ENCODE measurements around the gene CDH13. TPM values are rescaled to one million over a fixed set of nuclear protein-coding genes. Genes with fewer than 3 reads are reported as not detected.

Gene CDH13
- total and polyA plus RNA-seq, 5 donors: 20.7 to 123 (median 93.6) TPM

DNA sequence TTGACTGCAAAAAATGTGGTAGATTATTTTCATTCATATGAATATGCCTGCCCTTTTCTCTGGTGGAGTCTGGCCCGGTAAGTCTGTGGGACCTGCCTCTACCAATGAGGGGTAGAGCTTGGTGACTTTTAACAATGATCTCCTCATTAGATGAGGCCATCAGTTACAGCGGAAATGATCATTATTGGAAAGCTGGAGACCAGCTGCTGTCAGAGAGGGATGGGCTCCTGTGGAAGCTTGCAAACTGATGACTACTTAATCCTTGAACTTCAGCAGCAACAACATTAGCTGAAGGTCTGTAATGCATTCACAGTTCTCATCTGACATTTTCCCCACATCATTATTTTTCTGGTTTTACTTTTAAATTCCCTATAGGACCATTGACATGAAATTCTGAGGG lies 194.1 kb downstream of the CDH13 start:
- Histone ChIP-seq H3K27me3 (ENCODE audit: control insufficient read depth, insufficient read depth) (no peaks in the 10 kb centered on the region), H3K4me1 (ENCODE audit: control insufficient read depth, insufficient read depth, low read length) (peaks cover 3% of the 10 kb centered on the region), H3K27ac (ENCODE audit: low read length) (no peak overlapping the region), H3K9me3 (ENCODE audit: control insufficient read depth, low read length) (no peaks in the 10 kb centered on the region), H3K4me3 (ENCODE audit: low read length) (no peak overlapping the region)
- DNase-seq (no peak), ATAC-seq (no peak)
- intact Hi-C loops (cut with DNase I): no loop called here
- 96% methylated on average over 2 of the region's 2 CpGs for WGBS

- DNase-seq (no peak), ATAC-seq (no peak)
- 72% methylated on average over 5 of the region's 5 CpGs for WGBS
- intact Hi-C loops (cut with DNase I): no loop called here
- Histone ChIP-seq H3K27me3 (ENCODE audit: control insufficient read depth, insufficient read depth) (no peaks in the 10 kb centered on the region), H3K9me3 (ENCODE audit: control insufficient read depth, low read length) (no peaks in the 10 kb centered on the region), H3K4me3 (ENCODE audit: low read length) (no peak overlapping the region), H3K27ac (ENCODE audit: low read length) (no peak overlapping the region), H3K4me1 (ENCODE audit: control insufficient read depth, insufficient read depth, low read length) (peaks cover 3% of the 10 kb centered on the region)
Observed at GRCh38 chr16:82824408-82824807, 197.6 kb downstream of the CDH13 start.

DNA sequence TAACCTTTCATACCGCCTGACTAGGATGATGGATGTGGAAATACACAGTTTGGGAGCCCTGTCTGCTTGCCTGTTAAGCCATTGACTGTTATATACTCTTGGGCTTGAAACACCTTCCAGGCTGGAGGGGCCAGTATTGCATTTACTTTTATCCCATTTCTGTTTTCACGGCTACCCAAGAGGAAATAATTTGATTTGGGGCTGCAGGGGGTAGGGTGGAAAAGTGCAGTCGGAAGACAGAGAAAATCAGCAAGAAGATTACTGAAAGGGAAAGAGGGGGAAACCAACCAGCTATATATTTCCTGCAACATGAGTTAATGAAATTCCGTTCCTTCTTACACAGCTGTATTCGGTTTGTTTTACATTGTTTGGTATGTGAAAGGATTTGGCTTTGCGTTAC lies 202.5 kb downstream of the CDH13 start:
- WGBS: 84% methylated on average over 6 of the region's 6 CpGs
- Histone ChIP-seq H3K27ac (ENCODE audit: low read length) (no peak overlapping the region), H3K4me3 (ENCODE audit: low read length) (no peak overlapping the region), H3K27me3 (ENCODE audit: control insufficient read depth, insufficient read depth) (no peaks in the 10 kb centered on the region), H3K4me1 (ENCODE audit: control insufficient read depth, insufficient read depth, low read length) (peaks cover under 1% of the 10 kb centered on the region), H3K9me3 (ENCODE audit: control insufficient read depth, low read length) (no peaks in the 10 kb centered on the region)
- DNase-seq (no peak), ATAC-seq (no peak)
- intact Hi-C loops (cut with DNase I): no loop called here

GRCh38 chr16:82830944-82831343 lies 204.2 kb downstream of the CDH13 start:
- DNase-seq (no peak), ATAC-seq (no peak)
- H3K4me1 ChIP-seq (ENCODE audit: control insufficient read depth, insufficient read depth, low read length): peaks cover 2% of the 10 kb centered on the region
- intact Hi-C loops (cut with DNase I): no loop called here
- H3K9me3 ChIP-seq (ENCODE audit: control insufficient read depth, low read length): no peaks in the 10 kb centered on the region
- no peak overlapping the region for H3K4me3 ChIP-seq (ENCODE audit: low read length)
- no peaks in the 10 kb centered on the region for H3K27me3 ChIP-seq (ENCODE audit: control insufficient read depth, insufficient read depth)
- no peak overlapping the region for H3K27ac ChIP-seq (ENCODE audit: low read length)
- WGBS: 93% methylated on average over 7 of the region's 7 CpGs

- no peak for DNase-seq
- no peak overlapping the region for H3K27ac ChIP-seq (ENCODE audit: low read length)
- ATAC-seq: no peak
- WGBS: 68% methylated on average over 3 of the region's 3 CpGs
- no peaks in the 10 kb centered on the region for H3K9me3 ChIP-seq (ENCODE audit: control insufficient read depth, low read length)
- H3K4me3 ChIP-seq (ENCODE audit: low read length): no peak overlapping the region
- peaks cover 2% of the 10 kb centered on the region for H3K4me1 ChIP-seq (ENCODE audit: control insufficient read depth, insufficient read depth, low read length)
- intact Hi-C loops (cut with DNase I): no loop called here
- no peaks in the 10 kb centered on the region for H3K27me3 ChIP-seq (ENCODE audit: control insufficient read depth, insufficient read depth)
Observed at GRCh38 chr16:82832821-82833220, 206.1 kb downstream of the CDH13 start.

- Histone ChIP-seq H3K27ac (ENCODE audit: low read length) (no peak overlapping the region), H3K9me3 (ENCODE audit: control insufficient read depth, low read length) (no peaks in the 10 kb centered on the region), H3K4me3 (ENCODE audit: low read length) (no peak overlapping the region), H3K27me3 (ENCODE audit: control insufficient read depth, insufficient read depth) (no peaks in the 10 kb centered on the region), H3K4me1 (ENCODE audit: control insufficient read depth, insufficient read depth, low read length) (peaks cover 2% of the 10 kb centered on the region)
- no peak for DNase-seq
- intact Hi-C loops (cut with DNase I): no loop called here
- WGBS: 73% methylated on average over 7 of the region's 7 CpGs
- ATAC-seq: no peak
Observed at GRCh38 chr16:82833378-82833993, 206.7 kb downstream of the CDH13 start.

GRCh38 chr16:82834151-82834815 lies 207.5 kb downstream of the CDH13 start:
- peaks cover 2% of the 10 kb centered on the region for H3K4me1 ChIP-seq (ENCODE audit: control insufficient read depth, insufficient read depth, low read length)
- DNase-seq (peak in 1 of 3 donors; percentile 36), ATAC-seq (peak; percentile 29 to 45)
- H3K4me3 ChIP-seq (ENCODE audit: low read length): no peak overlapping the region
- H3K9me3 ChIP-seq (ENCODE audit: control insufficient read depth, low read length): no peaks in the 10 kb centered on the region
- WGBS: 64% methylated on average over 8 of the region's 8 CpGs
- H3K27me3 ChIP-seq (ENCODE audit: control insufficient read depth, insufficient read depth): no peaks in the 10 kb centered on the region
- no peak overlapping the region for H3K27ac ChIP-seq (ENCODE audit: low read length)
- intact Hi-C loops (cut with DNase I): no loop called here

- H3K4me3 ChIP-seq (ENCODE audit: low read length): no peak overlapping the region
- H3K27ac ChIP-seq (ENCODE audit: low read length): no peak overlapping the region
- 88% methylated on average over 5 of the region's 5 CpGs for whole genome bisulfite sequencing
- ATAC-seq (no peak), DNase-seq (no peak)
- intact Hi-C loops (cut with DNase I): no loop called here
- H3K27me3 ChIP-seq (ENCODE audit: control insufficient read depth, insufficient read depth): no peaks in the 10 kb centered on the region
- peaks cover 2% of the 10 kb centered on the region for H3K4me1 ChIP-seq (ENCODE audit: control insufficient read depth, insufficient read depth, low read length)
- no peaks in the 10 kb centered on the region for H3K9me3 ChIP-seq (ENCODE audit: control insufficient read depth, low read length)
Observed at GRCh38 chr16:82835487-82836155, 208.9 kb downstream of the CDH13 start.

GRCh38 chr16:82841108-82841507 lies 214.3 kb downstream of the CDH13 start:
- Histone ChIP-seq H3K4me1 (ENCODE audit: control insufficient read depth, insufficient read depth, low read length) (no peaks in the 10 kb centered on the region), H3K27ac (ENCODE audit: low read length) (no peak overlapping the region), H3K9me3 (ENCODE audit: control insufficient read depth, low read length) (no peaks in the 10 kb centered on the region), H3K27me3 (ENCODE audit: control insufficient read depth, insufficient read depth) (no peaks in the 10 kb centered on the region), H3K4me3 (ENCODE audit: low read length) (no peak overlapping the region)
- DNase-seq: no peak
- intact Hi-C loops (cut with DNase I): no loop called here
- ATAC-seq: no peak
- WGBS: 84% methylated on average over 3 of the region's 3 CpGs

- Histone ChIP-seq H3K4me3 (ENCODE audit: low read length) (no peak overlapping the region), H3K9me3 (ENCODE audit: control insufficient read depth, low read length) (no peaks in the 10 kb centered on the region), H3K27ac (ENCODE audit: low read length) (no peak overlapping the region), H3K27me3 (ENCODE audit: control insufficient read depth, insufficient read depth) (no peaks in the 10 kb centered on the region), H3K4me1 (ENCODE audit: control insufficient read depth, insufficient read depth, low read length) (no peaks in the 10 kb centered on the region)
- no peak for DNase-seq
- 66% methylated on average over 5 of the region's 5 CpGs for WGBS
- intact Hi-C loops (cut with DNase I): no loop called here
- peak in 1 of 2 donors; percentile 43 for ATAC-seq
Observed at GRCh38 chr16:82843606-82844271, 217.0 kb downstream of the CDH13 start.

DNA sequence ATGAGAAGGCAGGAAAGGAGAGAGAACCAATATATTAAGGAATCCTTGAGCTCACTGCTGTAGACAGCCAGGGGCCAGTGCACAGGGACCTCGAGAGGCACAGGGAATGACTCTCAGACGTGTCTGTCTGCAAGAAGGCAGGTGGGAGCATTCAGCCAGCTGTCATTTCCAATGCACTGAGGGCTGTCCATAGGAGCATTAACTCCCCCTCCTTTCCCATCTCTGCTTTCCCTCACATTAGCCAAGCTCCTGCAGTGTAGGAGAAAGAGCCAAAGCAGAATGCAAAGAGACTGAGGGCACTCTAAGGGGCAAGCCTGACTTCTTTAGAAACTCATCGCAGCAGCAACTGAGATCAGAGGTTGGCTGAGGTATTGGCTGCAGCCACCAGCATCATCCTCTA lies 218.3 kb downstream of the CDH13 start:
- H3K27me3 ChIP-seq (ENCODE audit: control insufficient read depth, insufficient read depth): no peaks in the 10 kb centered on the region
- H3K4me3 ChIP-seq (ENCODE audit: low read length): no peak overlapping the region
- no peaks in the 10 kb centered on the region for H3K4me1 ChIP-seq (ENCODE audit: control insufficient read depth, insufficient read depth, low read length)
- 65% methylated on average over 3 of the region's 3 CpGs for WGBS
- H3K9me3 ChIP-seq (ENCODE audit: control insufficient read depth, low read length): no peaks in the 10 kb centered on the region
- DNase-seq (no peak), ATAC-seq (no peak)
- intact Hi-C loops (cut with DNase I): no loop called here
- H3K27ac ChIP-seq (ENCODE audit: low read length): no peak overlapping the region
